ENCODE data around the gene NOL4L.

DNA sequence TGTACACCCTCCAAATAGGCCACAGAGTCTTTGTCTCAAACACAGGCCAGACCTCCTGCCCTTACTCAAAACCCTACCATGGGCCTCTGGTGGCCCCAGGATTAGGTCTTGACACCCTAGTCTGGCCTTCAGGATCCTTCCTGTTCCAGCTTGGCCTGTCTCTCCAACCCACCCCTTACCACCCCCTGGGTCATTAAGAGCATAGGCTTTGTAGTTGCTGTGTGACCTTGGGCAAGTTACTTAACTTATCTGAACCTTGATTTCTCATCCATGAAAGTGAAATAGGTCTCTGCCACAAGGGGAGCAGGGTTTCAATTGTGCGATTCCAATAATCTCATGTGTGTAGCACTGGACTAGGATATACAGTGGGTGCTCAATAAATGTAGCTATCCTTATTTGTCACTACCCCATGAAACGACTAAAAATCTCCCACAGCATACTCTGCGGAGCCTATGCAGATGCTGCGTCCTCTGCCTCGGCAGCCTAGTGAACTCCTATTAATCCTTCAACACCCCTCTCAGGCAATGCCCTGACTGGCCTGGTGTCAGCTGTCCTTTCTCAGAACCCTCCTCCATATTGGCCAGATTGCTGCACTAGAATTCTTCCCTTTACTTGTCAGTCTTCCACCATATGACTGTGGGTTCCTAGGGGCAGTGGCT, 39.7 kb upstream of the NOL4L start:
- TF ChIP-seq, protein P1, sequence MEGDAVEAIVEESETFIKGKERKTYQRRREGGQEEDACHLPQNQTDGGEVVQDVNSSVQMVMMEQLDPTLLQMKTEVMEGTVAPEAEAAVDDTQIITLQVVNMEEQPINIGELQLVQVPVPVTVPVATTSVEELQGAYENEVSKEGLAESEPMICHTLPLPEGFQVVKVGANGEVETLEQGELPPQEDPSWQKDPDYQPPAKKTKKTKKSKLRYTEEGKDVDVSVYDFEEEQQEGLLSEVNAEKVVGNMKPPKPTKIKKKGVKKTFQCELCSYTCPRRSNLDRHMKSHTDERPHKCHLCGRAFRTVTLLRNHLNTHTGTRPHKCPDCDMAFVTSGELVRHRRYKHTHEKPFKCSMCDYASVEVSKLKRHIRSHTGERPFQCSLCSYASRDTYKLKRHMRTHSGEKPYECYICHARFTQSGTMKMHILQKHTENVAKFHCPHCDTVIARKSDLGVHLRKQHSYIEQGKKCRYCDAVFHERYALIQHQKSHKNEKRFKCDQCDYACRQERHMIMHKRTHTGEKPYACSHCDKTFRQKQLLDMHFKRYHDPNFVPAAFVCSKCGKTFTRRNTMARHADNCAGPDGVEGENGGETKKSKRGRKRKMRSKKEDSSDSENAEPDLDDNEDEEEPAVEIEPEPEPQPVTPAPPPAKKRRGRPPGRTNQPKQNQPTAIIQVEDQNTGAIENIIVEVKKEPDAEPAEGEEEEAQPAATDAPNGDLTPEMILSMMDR (IDR thresholded peaks at IDR 0.05), result no peak
- no peak for TF ChIP-seq POLR2AphosphoS5 (IDR thresholded peaks at IDR 0.05)
- TF ChIP-seq POLR2A (IDR thresholded peaks at IDR 0.05), result no peak
